Activated T-cell treated with anti-CD3 and anti-CD28 coated beads, Interleukin-2, amount 50 U/mL, for 72 hours (primary cell): ENCODE data around the gene MEX3C. TPM values are rescaled to one million over a fixed set of nuclear protein-coding genes. Genes with fewer than 3 reads are reported as not detected.

ENCODE experiments used
- ATAC-seq, 2 donors: fragments of 150-1000 bp; cut with Tn5 transposase; replicated peaks in 1 of 2; 2 replicates each; pipeline ENCODE4 v1.10.0; 2021; ENCODE audit warnings: moderate library complexity in 2 of 2, mild to moderate bottlenecking in 1 of 2
- DNase-seq, 2 donors: peaks; one replicate each; pipeline ENCODE4 v3.0.0; 2021 to 2022; ENCODE audit warnings: mixed read lengths in 1 of 2
- H3K27ac Mint-ChIP-seq: one replicate; pipeline ENCODE4 v1.8.0; 2022; ENCODE audit warnings: mild to moderate bottlenecking, moderate library complexity, mixed read lengths
- H3K27me3 Mint-ChIP-seq: one replicate; pipeline ENCODE4 v1.8.0; 2022; ENCODE audit warnings: low read depth, mixed read lengths
- H3K36me3 Mint-ChIP-seq, 2 donors: one replicate each; pipeline ENCODE4 v1.8.0; 2022; ENCODE audit warnings: mixed read lengths in 2 of 2, mild to moderate bottlenecking in 1 of 2; ENCODE audit not compliant: insufficient read depth in 2 of 2
- H3K4me1 Mint-ChIP-seq: one replicate; pipeline ENCODE4 v1.8.0; 2022; ENCODE audit warnings: low read depth, mixed read lengths
- H3K4me3 Mint-ChIP-seq, 2 donors: one replicate each; pipeline ENCODE4 v1.8.0; 2022; ENCODE audit warnings: mild to moderate bottlenecking in 2 of 2, mixed read lengths in 2 of 2, moderate library complexity in 2 of 2
- H3K9me3 Mint-ChIP-seq, 2 donors: one replicate each; pipeline ENCODE4 v1.8.0; 2022; ENCODE audit warnings: mixed read lengths in 2 of 2
- total RNA-seq, 2 donors: library from RNA; stranded (reverse); gene quantifications; one replicate each; pipeline ENCODE4 v1.2.3, GENCODE V29; 2022

Gene MEX3C
- total RNA-seq, 2 donors from 2014 or later: 85.0 to 94.5 TPM

- Mint-ChIP-seq H3K27ac (no peak overlapping the region), H3K27me3 (no peaks in the 10 kb centered on the region), H3K9me3 (no peaks in the 10 kb centered on the region), H3K36me3 (no peaks in the 10 kb centered on the region), H3K4me3 (no peak overlapping the region), H3K4me1 (peaks cover 4% of the 10 kb centered on the region)
- DNase-seq (no peak), ATAC-seq (no peak)
Observed at GRCh38 chr18:51138936-51139335, 58.5 kb downstream of the MEX3C start.

GRCh38 chr18:51137891-51138290, 59.6 kb downstream of the MEX3C start:
- no peaks in the 10 kb centered on the region for H3K9me3 Mint-ChIP-seq
- no peak overlapping the region for H3K27ac Mint-ChIP-seq
- H3K4me3 Mint-ChIP-seq: no peak overlapping the region

GRCh38 chr18:51137026-51137729, 60.3 kb downstream of the MEX3C start:
- Mint-ChIP-seq H3K4me1 (peaks cover 4% of the 10 kb centered on the region), H3K27me3 (no peaks in the 10 kb centered on the region), H3K9me3 (no peaks in the 10 kb centered on the region), H3K27ac (no peak overlapping the region), H3K4me3 (no peak overlapping the region), H3K36me3 (no peaks in the 10 kb centered on the region)
- no peak for DNase-seq
- no peak for ATAC-seq

More at GRCh38 chr18:51137891-51138290, 59.6 kb downstream of the MEX3C start:
- H3K27me3 Mint-ChIP-seq: no peaks in the 10 kb centered on the region
- peaks cover 4% of the 10 kb centered on the region for H3K4me1 Mint-ChIP-seq
- ATAC-seq (no peak), DNase-seq (no peak)
- no peaks in the 10 kb centered on the region for H3K36me3 Mint-ChIP-seq

- ATAC-seq: peak; percentile 37 to 41
- Mint-ChIP-seq H3K4me1 (no peaks in the 10 kb centered on the region), H3K36me3 (no peaks in the 10 kb centered on the region)
Observed at GRCh38 chr18:51135795-51136194, 61.7 kb downstream of the MEX3C start.

GRCh38 chr18:51135364-51135763, 62.1 kb downstream of the MEX3C start:
- Mint-ChIP-seq H3K9me3 (no peaks in the 10 kb centered on the region), H3K4me1 (no peaks in the 10 kb centered on the region), H3K4me3 (no peak overlapping the region), H3K27ac (no peak overlapping the region), H3K27me3 (no peaks in the 10 kb centered on the region), H3K36me3 (no peaks in the 10 kb centered on the region)
- DNase-seq (no peak), ATAC-seq (no peak)

More at GRCh38 chr18:51135795-51136194, 61.7 kb downstream of the MEX3C start:
- DNase-seq: no peak
- Mint-ChIP-seq H3K4me3 (no peak overlapping the region), H3K27me3 (no peaks in the 10 kb centered on the region), H3K9me3 (no peaks in the 10 kb centered on the region), H3K27ac (no peak overlapping the region)

- H3K36me3 Mint-ChIP-seq: no peaks in the 10 kb centered on the region
- DNase-seq: no peak
- no peaks in the 10 kb centered on the region for H3K27me3 Mint-ChIP-seq
- no peaks in the 10 kb centered on the region for H3K9me3 Mint-ChIP-seq
- no peak for ATAC-seq
- H3K4me1 Mint-ChIP-seq: no peaks in the 10 kb centered on the region
- H3K27ac Mint-ChIP-seq: no peak overlapping the region
- H3K4me3 Mint-ChIP-seq: no peak overlapping the region
Observed at GRCh38 chr18:51134721-51135120, 62.8 kb downstream of the MEX3C start.

GRCh38 chr18:51133580-51134160, 63.8 kb downstream of the MEX3C start:
- H3K27ac Mint-ChIP-seq: no peak overlapping the region
- ATAC-seq: no peak

GRCh38 chr18:51132256-51132935, 65.1 kb downstream of the MEX3C start:
- no peaks in the 10 kb centered on the region for H3K27me3 Mint-ChIP-seq
- no peaks in the 10 kb centered on the region for H3K36me3 Mint-ChIP-seq
- H3K27ac Mint-ChIP-seq: no peak overlapping the region
- no peak for DNase-seq
- no peak overlapping the region for H3K4me3 Mint-ChIP-seq
- H3K9me3 Mint-ChIP-seq: no peaks in the 10 kb centered on the region
- no peak for ATAC-seq
- no peaks in the 10 kb centered on the region for H3K4me1 Mint-ChIP-seq

More at GRCh38 chr18:51133580-51134160, 63.8 kb downstream of the MEX3C start:
- DNase-seq: no peak
- Mint-ChIP-seq H3K4me3 (no peak overlapping the region), H3K36me3 (no peaks in the 10 kb centered on the region), H3K27me3 (no peaks in the 10 kb centered on the region), H3K4me1 (no peaks in the 10 kb centered on the region), H3K9me3 (no peaks in the 10 kb centered on the region)

GRCh38 chr18:51128533-51128932, 68.9 kb downstream of the MEX3C start:
- no peak for ATAC-seq
- H3K4me1 Mint-ChIP-seq: no peaks in the 10 kb centered on the region

GRCh38 chr18:51127664-51128063, 69.8 kb downstream of the MEX3C start:
- H3K27ac Mint-ChIP-seq: no peak overlapping the region
- no peaks in the 10 kb centered on the region for H3K9me3 Mint-ChIP-seq
- ATAC-seq: no peak
- no peaks in the 10 kb centered on the region for H3K36me3 Mint-ChIP-seq
- H3K4me3 Mint-ChIP-seq: no peak overlapping the region
- no peaks in the 10 kb centered on the region for H3K4me1 Mint-ChIP-seq
- no peak for DNase-seq
- H3K27me3 Mint-ChIP-seq: no peaks in the 10 kb centered on the region

More at GRCh38 chr18:51128533-51128932, 68.9 kb downstream of the MEX3C start:
- Mint-ChIP-seq H3K36me3 (no peaks in the 10 kb centered on the region), H3K27ac (no peak overlapping the region), H3K27me3 (no peaks in the 10 kb centered on the region), H3K9me3 (no peaks in the 10 kb centered on the region), H3K4me3 (no peak overlapping the region)
- no peak for DNase-seq

- Mint-ChIP-seq H3K36me3 (no peaks in the 10 kb centered on the region), H3K4me1 (no peaks in the 10 kb centered on the region), H3K4me3 (no peak overlapping the region), H3K9me3 (no peaks in the 10 kb centered on the region), H3K27ac (no peak overlapping the region), H3K27me3 (no peaks in the 10 kb centered on the region)
- DNase-seq (no peak), ATAC-seq (no peak)
Observed at GRCh38 chr18:51125976-51126375, 71.5 kb downstream of the MEX3C start.
